A549 (cell line): ENCODE results near the gene APMAP. TPM values are rescaled to one million over a fixed set of nuclear protein-coding genes. Genes with fewer than 3 reads are reported as not detected.

ENCODE experiments used
- ATAC-seq, 2 experiments: fragments of 200-7000 bp in 1 of 2; fragments of >200 bp in 1 of 2; cut with Nextera tagmentation in 1 of 2; cut with Tn5 transposase in 1 of 2; 3 replicates each; pipeline versions ENCODE4 v1.8.0 to v1.9.1; 2018 to 2020; ENCODE audit warnings: mild to moderate bottlenecking in 1 of 2, moderate library complexity in 1 of 2
- CTCF ChIA-PET: fragments of 300-600 bp; sonication (Branson Sonifier 250); formaldehyde crosslinking; extraction: SDS; loops from one replicate; lab custom pipeline; 2021; ENCODE audit warnings: antibody characterized with exemption, inconsistent platforms; lab: Yijun Ruan, JAX
- POLR2A ChIA-PET: fragments of 350-600 bp; formaldehyde crosslinking; extraction: SDS; loops from one replicate; lab custom pipeline; 2021; ENCODE audit warnings: antibody characterized with exemption, inconsistent platforms; lab: Yijun Ruan, JAX
- DNase-seq, 2 experiments: peaks; one replicate each; pipeline versions ENCODE4 v3.0.0 to v3.0.0-alpha.2; 2011 to 2016; ENCODE audit warnings: low read depth in 1 of 2, low spot score in 1 of 2
- FAIRE-seq: peaks from 2 replicates; lab custom pipeline; 2011; peaks lifted over from hg19 to GRCh38; lab: Jason Lieb, UNC
- H3K27ac ChIP-seq, 2 experiments: fragments of >200 bp; sonication (Bioruptor Twin); formaldehyde crosslinking; 3 replicates each; pipeline ENCODE4 v1.5.1; 2016 to 2017
- H3K4me1 ChIP-seq: fragments of >200 bp; sonication (Bioruptor Twin); formaldehyde crosslinking; 3 replicates; pipeline ENCODE4 v1.6.1; 2016
- H3K4me2 ChIP-seq: fragments of >200 bp; sonication (Bioruptor Twin); formaldehyde crosslinking; 3 replicates; pipeline ENCODE4 v1.6.1; 2016
- H3K4me3 ChIP-seq: fragments of >200 bp; sonication (Bioruptor Twin); formaldehyde crosslinking; 3 replicates; pipeline ENCODE4 v1.5.1; 2016
- H3K9me3 ChIP-seq: fragments of >200 bp; sonication (Bioruptor Twin); formaldehyde crosslinking; 3 replicates; pipeline ENCODE4 v1.6.1; 2016
- BCL3 ChIP-seq: fragments of >200 bp; sonication (Bioruptor Twin); formaldehyde crosslinking; IDR thresholded peaks from 3 replicates; pipeline ENCODE4 v1.6.1; 2016
- BHLHE40 ChIP-seq: IDR thresholded peaks from 2 replicates; pipeline ENCODE4 v1.6.1; 2012; ENCODE audit warnings: low read depth, low read length, inconsistent platforms
- ELK1 ChIP-seq: fragments of 150-350 bp; IDR thresholded peaks from 2 replicates; pipeline ENCODE4 v1.6.1; 2014; ENCODE audit warnings: low read depth, mild to moderate bottlenecking, low read length
- ESRRA ChIP-seq: fragments of 150-350 bp; IDR thresholded peaks from 2 replicates; pipeline ENCODE4 v1.6.1; 2014; ENCODE audit warnings: mild to moderate bottlenecking, low read length, borderline replicate concordance
- FOSL2 ChIP-seq, 2 experiments: fragments of 450-650 bp in 1 of 2; fragments of >200 bp in 1 of 2; sonication (Bioruptor Twin) in 1 of 2; formaldehyde crosslinking; IDR thresholded peaks; 2 replicates each; pipeline versions ENCODE4 v1.5.0 to v1.6.1; 2016 to 2020; ENCODE audit warnings: mild to moderate bottlenecking in 1 of 2, moderate library complexity in 1 of 2
- GATA3 ChIP-seq: IDR thresholded peaks from 2 replicates; pipeline ENCODE4 v1.6.1; 2012; ENCODE audit warnings: borderline replicate concordance
- HDAC2 ChIP-seq: fragments of 200-600 bp; sonication (generic); IDR thresholded peaks from 2 replicates; pipeline ENCODE4 v1.6.1; 2016
- HOXB13 ChIP-seq: fragments of 250-450 bp; sonication (Bioruptor Pico); IDR thresholded peaks from 2 replicates; pipeline ENCODE4 v1.5.0; 2020; ENCODE audit warnings: low read depth, mild to moderate bottlenecking, moderate library complexity
- JUNB ChIP-seq: fragments of >200 bp; sonication (Bioruptor Twin); formaldehyde crosslinking; IDR thresholded peaks from 2 replicates; pipeline ENCODE4 v1.6.1; 2016
- MAFK ChIP-seq: fragments of 450-650 bp; IDR thresholded peaks from 2 replicates; pipeline ENCODE4 v1.6.1; 2014; ENCODE audit not compliant: partially characterized antibody
- POLR2A ChIP-seq: IDR thresholded peaks from 2 replicates; pipeline ENCODE4 v1.6.1; 2012; ENCODE audit warnings: mild to moderate bottlenecking, low read length
- RAD21 ChIP-seq, 2 experiments: fragments of >200 bp in 1 of 2; sonication (Bioruptor Twin) in 1 of 2; formaldehyde crosslinking in 1 of 2; IDR thresholded peaks in 1 of 2; conservative IDR thresholded peaks in 1 of 2; 2 replicates in 1 of 2; 3 replicates in 1 of 2; pipeline ENCODE4 v1.6.1; 2012 to 2018; ENCODE audit warnings: inconsistent platforms in 1 of 2
- RFX5 ChIP-seq: fragments of 450-650 bp; IDR thresholded peaks from 2 replicates; pipeline ENCODE4 v1.7.1; 2014; ENCODE audit warnings: antibody characterized with exemption, mild to moderate bottlenecking, moderate library complexity
- SMC3 ChIP-seq: fragments of >200 bp; sonication (Bioruptor Twin); formaldehyde crosslinking; IDR thresholded peaks from 3 replicates; pipeline ENCODE4 v1.6.1; 2018; ENCODE audit warnings: inconsistent platforms
- SREBF2 ChIP-seq: fragments of 450-650 bp; IDR thresholded peaks from 2 replicates; pipeline ENCODE4 v1.6.1; 2014; ENCODE audit warnings: mild to moderate bottlenecking, moderate library complexity
- TP53 ChIP-seq: fragments of 250-450 bp; sonication (Bioruptor Pico); IDR thresholded peaks from 2 replicates; pipeline ENCODE4 v1.5.0; 2021; ENCODE audit warnings: mild to moderate bottlenecking, moderate library complexity
- USF2 ChIP-seq: fragments of 450-650 bp; IDR thresholded peaks from 2 replicates; pipeline ENCODE4 v1.6.1; 2014; ENCODE audit warnings: antibody characterized with exemption
- ZC3H11A ChIP-seq: fragments of 450-650 bp; IDR thresholded peaks from 2 replicates; pipeline ENCODE4 v1.6.1; 2014; ENCODE audit warnings: antibody characterized with exemption, mild to moderate bottlenecking
- ZNF302 ChIP-seq: fragments of 250-450 bp; sonication (Bioruptor Pico); IDR thresholded peaks from 2 replicates; pipeline ENCODE4 v1.9.0; 2021; ENCODE audit warnings: inconsistent platforms, mild to moderate bottlenecking, moderate library complexity
- whole genome bisulfite sequencing: methylation state at CpG from one replicate; pipeline ENCODE4 v1.1.6; 2017; ENCODE audit errors: missing lambda C conversion rate; 5-methylcytosine and 5-hydroxymethylcytosine counted together
- polyA plus RNA-seq, 4 experiments: library from polyadenylated mRNA; depleted of rRNA in 3 of 4; stranded (reverse); fragments of >200 nt; fragmentation: RNase III in 1 of 4; extraction: RNeasy Plus Mini Kit Qiagen cat#74134 plus additional on column Dnase treatment in 1 of 4; gene quantifications; 2 replicates in 3 of 4; 3 replicates in 1 of 4; pipeline ENCODE4 v1.2.3, GENCODE V29; 2011 to 2017
- TF ChIP-seq, protein P1 (sequence below): IDR thresholded peaks from 2 replicates; pipeline ENCODE4 v1.6.1; 2012
- TF ChIP-seq, protein P2 (sequence below): fragments of >200 bp; sonication (Bioruptor Twin); formaldehyde crosslinking; IDR thresholded peaks from 3 replicates; pipeline ENCODE4 v1.5.1; 2016
- TF ChIP-seq, protein P3 (sequence below): IDR thresholded peaks from 2 replicates; pipeline ENCODE4 v1.6.1; 2012; ENCODE audit warnings: low read depth, borderline replicate concordance
- TF ChIP-seq, protein P4 (sequence below): fragments of 200-600 bp; sonication (generic); IDR thresholded peaks from 2 replicates; pipeline ENCODE4 v1.6.1; 2016; ENCODE audit warnings: antibody characterized with exemption, mild to moderate bottlenecking, moderate library complexity

Gene APMAP
- polyA plus RNA-seq, 2 of the 4 experiments (the other 2 are of a cell fraction) = 113 to 141 TPM

DNA sequence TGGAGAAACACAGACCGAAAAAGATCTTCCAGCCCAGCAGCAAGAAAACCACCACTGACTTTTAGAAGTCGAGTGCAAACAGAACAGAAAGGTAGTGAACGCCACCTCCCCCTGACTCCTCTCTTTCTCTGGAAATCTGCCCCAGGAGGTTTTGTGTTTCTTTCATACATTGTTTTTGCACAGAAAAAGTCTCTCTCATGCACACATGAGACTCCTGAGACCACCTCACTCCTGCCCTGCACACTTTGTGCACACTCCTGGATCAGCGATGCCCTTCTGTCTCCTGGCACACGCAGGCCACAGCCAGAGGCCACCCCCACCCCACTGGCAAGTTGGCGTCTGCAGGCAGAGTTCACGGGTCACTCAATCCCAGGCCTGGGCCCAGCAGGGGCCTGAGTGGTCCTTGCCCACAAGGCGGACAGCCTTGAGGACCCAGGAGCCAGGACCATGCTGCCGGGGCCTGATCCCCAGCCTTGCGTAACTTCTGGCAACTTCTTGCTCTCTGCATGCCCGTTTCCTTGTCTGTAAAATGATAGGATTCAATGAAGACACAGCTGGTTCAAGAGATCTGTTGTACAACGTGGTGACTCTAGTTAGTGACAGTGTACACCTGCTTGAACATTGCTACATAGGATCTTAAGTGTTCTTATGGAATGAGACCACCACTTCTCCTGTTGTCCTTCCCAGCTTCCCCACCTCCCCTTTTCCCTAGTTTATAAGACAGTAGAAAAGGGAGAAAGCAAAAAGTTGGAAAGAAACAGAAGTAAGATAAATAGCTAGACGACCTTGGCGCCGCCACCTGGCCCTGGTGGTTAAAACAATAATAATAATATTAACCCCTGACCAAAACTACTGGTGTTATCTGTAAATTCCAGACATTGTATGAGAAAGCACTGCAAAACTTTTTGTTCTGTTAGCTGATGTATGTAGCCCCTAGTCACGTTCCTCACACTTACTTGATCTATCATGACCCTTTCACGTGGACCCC, 73.7 kb downstream of the APMAP start:
- no peak overlapping the region for H3K4me2 ChIP-seq
- TF ChIP-seq, protein P1, sequence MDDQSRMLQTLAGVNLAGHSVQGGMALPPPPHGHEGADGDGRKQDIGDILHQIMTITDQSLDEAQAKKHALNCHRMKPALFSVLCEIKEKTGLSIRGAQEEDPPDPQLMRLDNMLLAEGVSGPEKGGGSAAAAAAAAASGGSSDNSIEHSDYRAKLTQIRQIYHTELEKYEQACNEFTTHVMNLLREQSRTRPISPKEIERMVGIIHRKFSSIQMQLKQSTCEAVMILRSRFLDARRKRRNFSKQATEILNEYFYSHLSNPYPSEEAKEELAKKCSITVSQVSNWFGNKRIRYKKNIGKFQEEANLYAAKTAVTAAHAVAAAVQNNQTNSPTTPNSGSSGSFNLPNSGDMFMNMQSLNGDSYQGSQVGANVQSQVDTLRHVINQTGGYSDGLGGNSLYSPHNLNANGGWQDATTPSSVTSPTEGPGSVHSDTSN = no peak
- TF ChIP-seq POLR2A = no peak
- no peak for TF ChIP-seq BHLHE40
- no peak for TF ChIP-seq ZC3H11A
- TF ChIP-seq HOXB13 = no peak
- WGBS = 28% methylated on average over 16 of the region's 17 CpGs

DNA sequence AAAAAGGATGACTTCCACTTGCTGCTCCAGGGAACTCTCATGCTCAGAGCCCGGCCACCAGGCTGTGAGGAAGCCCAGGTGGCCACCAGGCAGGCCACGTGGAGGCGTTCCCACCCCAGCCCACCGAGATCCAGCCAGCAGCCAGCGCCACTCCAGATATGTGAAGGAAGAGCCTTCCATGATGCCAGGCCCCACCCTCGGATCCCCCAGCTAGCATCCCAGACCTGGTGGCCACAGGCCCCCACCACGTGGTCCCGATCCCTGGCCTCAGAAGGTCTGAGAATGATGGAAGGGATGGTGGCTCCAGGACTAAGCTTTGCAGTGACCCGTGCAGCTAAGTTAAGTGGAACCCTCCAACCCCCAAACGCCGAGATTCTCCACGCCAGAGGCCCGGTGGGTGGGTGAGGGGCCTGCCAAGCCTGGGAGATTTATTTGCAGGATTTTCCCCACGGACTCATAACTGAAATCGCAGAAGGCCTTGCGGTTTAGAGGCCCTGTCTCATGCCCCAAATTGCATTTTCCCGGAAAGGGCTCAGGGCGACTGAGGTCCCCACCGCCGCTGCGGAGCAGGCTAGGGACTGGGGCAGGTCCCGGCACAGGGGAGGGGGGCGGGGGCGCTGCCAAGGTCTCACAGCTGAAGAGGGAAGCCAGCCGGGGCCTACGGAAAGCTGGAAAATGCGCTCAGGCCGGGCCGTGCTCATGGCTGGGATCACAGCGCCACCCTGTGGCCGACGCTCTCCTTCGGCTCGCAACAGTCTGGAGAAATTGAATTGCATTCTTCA, 74.6 kb downstream of the APMAP start:
- peak; percentile 23 for FAIRE-seq
- POLR2A ChIA-PET = no interaction called here
- TF ChIP-seq, protein P2, sequence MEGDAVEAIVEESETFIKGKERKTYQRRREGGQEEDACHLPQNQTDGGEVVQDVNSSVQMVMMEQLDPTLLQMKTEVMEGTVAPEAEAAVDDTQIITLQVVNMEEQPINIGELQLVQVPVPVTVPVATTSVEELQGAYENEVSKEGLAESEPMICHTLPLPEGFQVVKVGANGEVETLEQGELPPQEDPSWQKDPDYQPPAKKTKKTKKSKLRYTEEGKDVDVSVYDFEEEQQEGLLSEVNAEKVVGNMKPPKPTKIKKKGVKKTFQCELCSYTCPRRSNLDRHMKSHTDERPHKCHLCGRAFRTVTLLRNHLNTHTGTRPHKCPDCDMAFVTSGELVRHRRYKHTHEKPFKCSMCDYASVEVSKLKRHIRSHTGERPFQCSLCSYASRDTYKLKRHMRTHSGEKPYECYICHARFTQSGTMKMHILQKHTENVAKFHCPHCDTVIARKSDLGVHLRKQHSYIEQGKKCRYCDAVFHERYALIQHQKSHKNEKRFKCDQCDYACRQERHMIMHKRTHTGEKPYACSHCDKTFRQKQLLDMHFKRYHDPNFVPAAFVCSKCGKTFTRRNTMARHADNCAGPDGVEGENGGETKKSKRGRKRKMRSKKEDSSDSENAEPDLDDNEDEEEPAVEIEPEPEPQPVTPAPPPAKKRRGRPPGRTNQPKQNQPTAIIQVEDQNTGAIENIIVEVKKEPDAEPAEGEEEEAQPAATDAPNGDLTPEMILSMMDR = peak; percentile 88
- TF ChIP-seq, protein P3, sequence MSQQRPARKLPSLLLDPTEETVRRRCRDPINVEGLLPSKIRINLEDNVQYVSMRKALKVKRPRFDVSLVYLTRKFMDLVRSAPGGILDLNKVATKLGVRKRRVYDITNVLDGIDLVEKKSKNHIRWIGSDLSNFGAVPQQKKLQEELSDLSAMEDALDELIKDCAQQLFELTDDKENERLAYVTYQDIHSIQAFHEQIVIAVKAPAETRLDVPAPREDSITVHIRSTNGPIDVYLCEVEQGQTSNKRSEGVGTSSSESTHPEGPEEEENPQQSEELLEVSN = no peak
- TF ChIP-seq SREBF2 (no peak), FOSL2 (IDR thresholded peaks at IDR 0.05) (no peak), FOSL2 (CRISPR knock-in tag; IDR thresholded peaks at IDR 0.05) (no peak), ELK1 (no peak), GATA3 (no peak), BCL3 (no peak), RAD21 (conservative IDR thresholded peaks at IDR 0.05 in 1 of 2, IDR thresholded peaks at IDR 0.05 in 1 of 2) (peak; percentile 98), RFX5 (no peak), SMC3 (peak; percentile 94), MAFK (no peak), TP53 (CRISPR knock-in tag) (no peak), ZNF302 (no peak), ESRRA (no peak), USF2 (no peak), JUNB (no peak), BHLHE40 (no peak), HDAC2 (no peak)
- TF ChIP-seq, protein P4, sequence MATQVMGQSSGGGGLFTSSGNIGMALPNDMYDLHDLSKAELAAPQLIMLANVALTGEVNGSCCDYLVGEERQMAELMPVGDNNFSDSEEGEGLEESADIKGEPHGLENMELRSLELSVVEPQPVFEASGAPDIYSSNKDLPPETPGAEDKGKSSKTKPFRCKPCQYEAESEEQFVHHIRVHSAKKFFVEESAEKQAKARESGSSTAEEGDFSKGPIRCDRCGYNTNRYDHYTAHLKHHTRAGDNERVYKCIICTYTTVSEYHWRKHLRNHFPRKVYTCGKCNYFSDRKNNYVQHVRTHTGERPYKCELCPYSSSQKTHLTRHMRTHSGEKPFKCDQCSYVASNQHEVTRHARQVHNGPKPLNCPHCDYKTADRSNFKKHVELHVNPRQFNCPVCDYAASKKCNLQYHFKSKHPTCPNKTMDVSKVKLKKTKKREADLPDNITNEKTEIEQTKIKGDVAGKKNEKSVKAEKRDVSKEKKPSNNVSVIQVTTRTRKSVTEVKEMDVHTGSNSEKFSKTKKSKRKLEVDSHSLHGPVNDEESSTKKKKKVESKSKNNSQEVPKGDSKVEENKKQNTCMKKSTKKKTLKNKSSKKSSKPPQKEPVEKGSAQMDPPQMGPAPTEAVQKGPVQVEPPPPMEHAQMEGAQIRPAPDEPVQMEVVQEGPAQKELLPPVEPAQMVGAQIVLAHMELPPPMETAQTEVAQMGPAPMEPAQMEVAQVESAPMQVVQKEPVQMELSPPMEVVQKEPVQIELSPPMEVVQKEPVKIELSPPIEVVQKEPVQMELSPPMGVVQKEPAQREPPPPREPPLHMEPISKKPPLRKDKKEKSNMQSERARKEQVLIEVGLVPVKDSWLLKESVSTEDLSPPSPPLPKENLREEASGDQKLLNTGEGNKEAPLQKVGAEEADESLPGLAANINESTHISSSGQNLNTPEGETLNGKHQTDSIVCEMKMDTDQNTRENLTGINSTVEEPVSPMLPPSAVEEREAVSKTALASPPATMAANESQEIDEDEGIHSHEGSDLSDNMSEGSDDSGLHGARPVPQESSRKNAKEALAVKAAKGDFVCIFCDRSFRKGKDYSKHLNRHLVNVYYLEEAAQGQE = no peak

More for the DNA sequence above, 73.7 kb downstream of the APMAP start:
- FAIRE-seq = no peak
- CTCF ChIA-PET = interaction anchor here (0.6 to 8.8 kb wide), 53 partner anchors 8 to 1048 kb away, joined by 3 to 76 read pairs (median 3); no protein-coding TSS in a partner anchor
- Histone ChIP-seq H3K4me3 (no peak overlapping the region), H3K4me1 (no peaks in the 10 kb centered on the region), H3K9me3 (no peaks in the 10 kb centered on the region), H3K27ac (no peak overlapping the region)
- DNase-seq = no peak
- ATAC-seq = peak; percentile 36 to 61; a peak in 3 of 6 replicates
- POLR2A ChIA-PET = no interaction called here

More for the DNA sequence above, 74.6 kb downstream of the APMAP start:
- H3K4me3 ChIP-seq = no peak overlapping the region
- H3K4me2 ChIP-seq = no peak overlapping the region
- no peaks in the 10 kb centered on the region for H3K9me3 ChIP-seq
- 35% methylated on average over 25 of the region's 34 CpGs for WGBS
- CTCF ChIA-PET = interaction anchor here (0.6 to 8.8 kb wide), 58 partner anchors 10 to 1249 kb away, joined by 3 to 76 read pairs (median 3); no protein-coding TSS in a partner anchor
- H3K27ac ChIP-seq = peak overlapping the region in 1 of 2 experiments; percentile 50; a peak in 1 of 6 replicates
- DNase-seq (peak; percentile 73 to 80), ATAC-seq (peak; percentile 77 to 98)
- no peaks in the 10 kb centered on the region for H3K4me1 ChIP-seq
